CD4-positive, alpha-beta T cell treated with Interleukin-4 for 1 hour (primary cell): ENCODE data around the gene FAM221A.
A peak's percentile ranks its signal among the peaks of the same experiment; 100 is the strongest.
"Not testable (repeated sequence)": the region's sequence is repeated elsewhere in the genome, so short reads cannot be mapped to it uniquely, and the experiment has no call there.

ENCODE experiments used
- DNase-seq, 2 donors: peaks; one replicate each; pipeline ENCODE4 v3.0.0-alpha.2; 2020 to 2022

FAM221A gene, protein sequence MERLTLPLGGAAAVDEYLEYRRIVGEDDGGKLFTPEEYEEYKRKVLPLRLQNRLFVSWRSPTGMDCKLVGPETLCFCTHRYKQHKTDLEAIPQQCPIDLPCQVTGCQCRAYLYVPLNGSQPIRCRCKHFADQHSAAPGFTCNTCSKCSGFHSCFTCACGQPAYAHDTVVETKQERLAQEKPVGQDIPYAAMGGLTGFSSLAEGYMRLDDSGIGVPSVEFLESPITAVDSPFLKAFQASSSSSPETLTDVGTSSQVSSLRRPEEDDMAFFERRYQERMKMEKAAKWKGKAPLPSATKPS

GRCh38 chr7:23679898-23680413, at the start of gene FAM221A:
Gene FAM221A, plus strand, starts transcription at chr7:23680199. Its CDS starts 20 bp downstream, at chr7:23680219.
- DNase-seq: peak; percentile 79 to 84

DNA sequence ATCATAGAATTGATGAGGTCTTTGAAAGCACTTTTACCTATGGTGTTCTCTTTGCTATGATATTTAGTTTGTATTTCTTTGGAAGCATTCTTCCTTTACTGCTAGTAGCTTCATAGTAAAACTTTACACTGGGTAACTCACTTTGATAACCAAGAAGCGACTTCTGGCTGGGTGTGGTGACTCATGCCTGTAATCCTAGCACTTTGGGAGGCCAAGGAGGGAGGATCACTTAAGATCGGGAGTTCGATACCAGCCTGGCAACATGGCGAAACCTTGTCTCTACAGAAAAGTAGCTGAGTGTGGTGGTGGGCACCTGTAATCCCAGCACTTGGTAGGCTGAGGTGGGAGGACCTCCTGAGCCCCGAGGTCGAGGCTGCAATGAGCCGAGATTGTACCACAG, 46.6 kb upstream of the FAM221A start:
- no peak for DNase-seq

DNA sequence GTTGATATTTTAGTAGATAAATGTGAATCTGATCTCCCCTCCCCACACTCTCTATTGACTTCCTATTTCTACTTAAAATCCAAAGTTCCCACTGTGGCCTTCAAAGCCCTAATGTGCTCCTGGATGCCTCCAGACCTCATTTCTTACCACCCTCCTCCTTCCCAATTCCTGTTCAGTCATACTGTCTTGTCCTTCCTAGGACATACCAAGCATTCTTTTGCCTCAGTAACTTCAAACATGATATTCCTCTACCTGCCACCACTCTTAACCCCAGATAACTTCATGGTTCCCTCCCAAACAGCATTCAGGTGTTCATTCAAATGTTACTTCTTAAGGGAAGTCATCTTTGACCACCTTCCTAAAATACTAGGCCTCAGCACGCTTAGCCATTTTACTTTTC, 34.2 kb upstream of the FAM221A start:
- no peak for DNase-seq

DNA sequence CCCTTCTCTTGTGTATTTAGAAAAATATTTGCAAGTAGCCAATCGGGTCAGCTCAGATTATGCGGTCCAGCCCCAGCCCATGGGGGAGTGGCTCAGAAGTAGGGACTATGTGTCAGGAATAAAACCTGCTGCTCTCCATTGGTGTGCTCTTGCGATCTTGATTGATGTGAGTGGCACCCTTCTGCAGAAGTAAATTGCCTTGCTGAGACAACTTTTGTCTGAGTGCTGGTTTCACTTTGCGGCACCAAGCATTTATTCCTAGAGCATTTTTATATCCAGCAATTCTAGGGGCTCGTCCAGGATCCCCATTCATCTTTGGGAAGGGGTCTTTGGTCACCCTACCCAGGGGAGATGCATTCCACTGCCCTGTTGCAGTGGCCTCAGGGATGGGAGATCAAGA, 26.1 kb upstream of the FAM221A start:
- DNase-seq: no peak

DNA sequence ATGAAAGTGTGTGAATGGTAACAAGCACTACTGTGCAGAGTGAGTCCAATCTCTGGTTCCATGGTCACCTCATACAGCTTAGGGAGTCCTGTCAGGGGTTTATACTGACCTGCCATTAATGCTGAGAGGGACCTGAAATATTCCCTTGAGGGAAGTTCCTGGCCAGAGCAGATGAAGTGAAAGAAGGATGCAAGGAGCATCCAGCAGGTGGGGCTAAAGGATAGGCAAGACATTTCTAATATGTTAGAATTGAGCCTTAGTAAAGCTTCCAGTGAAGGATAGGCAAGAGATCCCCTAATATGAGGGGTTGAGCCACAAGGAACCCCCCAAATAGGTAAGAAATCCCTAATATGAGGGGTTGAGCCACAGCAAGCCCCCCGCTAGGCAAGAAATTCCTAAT, 25.5 kb upstream of the FAM221A start:
- no peak for DNase-seq

DNA sequence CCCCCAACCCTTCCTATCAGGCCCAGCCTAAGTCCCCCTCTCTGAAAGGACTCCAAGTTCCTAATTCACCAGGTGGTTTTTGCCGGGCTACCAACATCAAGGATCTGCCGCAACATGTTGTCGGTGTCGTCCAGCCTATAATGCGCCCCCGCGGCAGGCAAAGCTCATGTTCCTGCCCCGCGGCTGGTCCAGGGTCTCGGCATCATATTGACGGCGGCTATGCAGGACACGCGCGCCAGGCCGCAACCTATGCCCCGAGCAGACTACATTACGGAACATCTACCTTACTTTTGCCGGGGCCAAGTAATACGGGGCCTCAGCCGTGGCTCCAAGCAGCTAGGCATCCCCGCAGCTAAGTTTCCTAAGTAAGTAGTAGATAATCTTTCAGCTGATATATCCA, 24.6 kb upstream of the FAM221A start:
- no peak for DNase-seq

DNA sequence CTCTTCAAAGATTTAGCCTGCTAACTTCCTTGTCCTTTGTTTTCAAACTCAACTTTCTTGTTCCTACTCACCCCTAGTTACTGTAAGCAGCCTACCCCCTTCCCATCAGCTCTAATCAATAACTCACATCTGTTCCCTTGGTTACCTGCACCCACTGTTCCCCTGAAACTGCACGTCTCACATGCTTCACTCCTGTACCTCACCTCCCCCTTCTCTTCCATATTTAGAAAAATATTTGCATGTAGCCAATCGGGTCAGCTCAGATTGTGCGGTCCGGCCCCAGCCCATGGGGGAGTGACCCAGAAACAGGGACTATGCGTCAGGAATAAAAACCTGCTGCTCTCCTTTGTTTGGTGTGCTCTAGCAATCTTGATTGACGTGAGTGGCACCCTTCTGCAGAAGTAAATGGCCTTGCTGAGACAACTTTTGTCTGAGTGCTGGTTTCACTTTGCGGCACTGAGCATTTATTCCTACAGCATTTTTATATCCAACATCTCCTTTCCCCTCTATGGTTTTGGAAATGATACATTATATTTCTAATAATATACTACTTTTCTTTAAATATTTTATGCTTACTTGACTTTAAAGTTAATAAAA, 21.1 kb upstream of the FAM221A start:
- no peak for DNase-seq

GRCh38 chr7:23661385-23661784, 18.6 kb upstream of the FAM221A start:
- DNase-seq: no peak

GRCh38 chr7:23662124-23662983, 17.6 kb upstream of the FAM221A start:
- no peak for DNase-seq

DNA sequence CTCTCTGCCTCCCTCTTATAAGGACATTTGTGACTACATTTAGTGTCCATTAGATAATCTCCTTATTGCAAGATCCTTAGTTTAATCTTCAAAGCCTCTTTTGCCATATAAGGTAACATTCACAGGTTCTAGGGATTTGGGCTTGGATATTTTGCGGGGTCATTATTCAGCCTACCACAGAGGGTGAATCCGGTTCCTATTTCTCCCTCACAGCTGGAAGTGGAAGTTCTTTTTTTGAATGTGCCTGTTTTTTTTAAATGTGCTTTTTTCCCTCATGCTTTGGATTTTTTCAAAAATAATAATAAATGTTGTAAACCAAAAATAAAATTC, 17.1 kb upstream of the FAM221A start:
- no peak for DNase-seq

GRCh38 chr7:23664122-23664521, 15.9 kb upstream of the FAM221A start:
- DNase-seq: no peak

DNA sequence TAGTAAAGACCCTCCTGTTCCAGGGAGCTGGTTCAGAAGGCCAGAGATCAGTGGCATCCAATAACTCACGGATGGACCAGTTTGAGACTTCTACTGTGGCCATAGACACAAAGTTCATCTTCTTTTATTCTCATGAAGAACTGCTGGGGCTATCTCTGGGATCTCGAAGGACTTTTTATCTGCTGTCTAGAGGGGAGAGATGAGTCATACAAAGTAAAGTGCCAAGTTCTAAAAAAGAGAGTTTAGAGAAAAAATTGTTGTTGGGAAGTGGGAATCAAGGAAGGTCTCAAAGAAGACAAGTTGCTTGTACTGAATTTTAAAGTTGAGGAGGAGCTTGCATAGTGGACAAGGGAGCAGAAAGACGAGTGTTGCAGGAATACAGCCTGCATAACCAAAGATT, 8.0 kb upstream of the FAM221A start:
- DNase-seq: no peak

- peak; percentile 41 to 54 for DNase-seq
Observed at GRCh38 chr7:23680414-23681405, 711 bp downstream of the FAM221A start.

DNA sequence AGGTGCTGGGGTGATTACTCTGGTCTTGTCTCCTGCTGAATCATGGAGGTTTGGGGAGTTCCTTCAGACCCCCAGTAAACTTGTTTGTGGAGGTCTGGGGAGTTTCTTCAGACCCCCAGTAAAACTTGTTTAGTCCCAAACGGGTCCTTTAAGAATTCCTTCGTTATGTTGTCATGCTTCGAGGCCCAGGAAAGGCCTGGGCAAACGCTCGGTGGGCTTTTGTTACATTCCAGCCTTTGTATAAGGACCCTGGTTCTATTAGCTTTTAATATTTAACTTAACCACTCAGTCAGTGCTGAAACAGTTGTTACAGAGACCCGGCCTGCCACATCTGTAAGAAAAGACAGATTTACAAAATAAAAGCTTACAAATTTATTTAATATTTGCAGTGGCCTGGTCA, 4.0 kb downstream of the FAM221A start:
- not testable (repeated sequence) for DNase-seq

DNA sequence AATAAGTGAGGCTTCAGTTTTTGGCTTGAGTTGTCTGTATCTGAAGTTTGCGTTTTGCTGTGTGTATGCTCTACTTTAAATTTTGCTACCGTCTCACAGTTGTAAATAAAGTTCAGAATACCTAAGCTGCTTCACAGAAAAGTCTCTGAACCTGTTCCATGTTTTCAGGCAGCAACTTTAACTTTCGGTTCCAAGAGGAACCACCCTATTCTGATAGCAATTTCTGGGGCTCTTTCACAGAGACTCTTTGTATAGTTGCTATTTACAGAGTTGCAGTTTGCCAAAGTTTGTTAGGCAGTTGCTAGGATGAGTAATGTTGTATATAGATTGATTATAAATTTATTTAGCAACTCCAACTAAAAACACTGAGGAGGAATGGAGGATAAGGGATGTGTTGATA, 5.7 kb downstream of the FAM221A start:
- DNase-seq: no peak

GRCh38 chr7:23687011-23687410, 7.0 kb downstream of the FAM221A start:
- no peak for DNase-seq

DNA sequence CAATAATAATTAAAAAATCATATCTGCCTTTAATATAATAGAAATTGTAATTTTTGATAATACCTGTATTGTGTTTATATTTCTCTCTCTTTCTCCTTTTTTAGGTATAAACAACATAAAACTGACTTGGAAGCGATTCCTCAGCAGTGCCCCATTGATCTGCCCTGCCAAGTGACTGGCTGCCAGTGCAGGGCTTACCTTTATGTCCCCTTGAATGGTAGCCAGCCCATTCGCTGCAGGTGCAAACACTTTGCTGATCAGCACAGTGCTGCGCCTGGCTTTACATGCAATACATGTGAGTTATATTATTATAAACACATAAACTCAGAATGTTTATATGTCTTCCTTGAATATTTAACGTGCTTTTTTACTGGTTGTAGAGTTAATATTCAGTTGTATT, 9.2 kb downstream of the FAM221A start:
- DNase-seq: no peak

GRCh38 chr7:23691320-23691719, 11.3 kb downstream of the FAM221A start:
- DNase-seq: no peak

DNA sequence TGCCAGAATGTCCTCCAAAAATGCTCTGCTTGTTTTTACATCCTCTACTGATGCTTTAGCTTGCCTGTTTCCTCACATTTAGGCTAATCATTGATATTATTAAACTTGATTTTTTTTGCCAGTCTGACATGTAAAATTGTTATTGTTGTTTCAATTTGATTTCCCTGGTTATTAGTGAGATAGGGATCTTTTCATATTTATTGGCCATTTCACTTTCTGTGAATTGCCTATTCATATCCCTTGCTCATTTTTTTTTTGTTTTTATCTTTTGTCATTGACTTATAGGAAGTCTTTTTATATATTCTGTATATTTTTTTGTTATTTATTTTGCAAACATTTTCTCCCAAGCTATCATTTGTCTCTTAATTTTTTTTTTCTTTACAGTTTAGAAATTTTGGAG, 13.2 kb downstream of the FAM221A start:
- DNase-seq: no peak

DNA sequence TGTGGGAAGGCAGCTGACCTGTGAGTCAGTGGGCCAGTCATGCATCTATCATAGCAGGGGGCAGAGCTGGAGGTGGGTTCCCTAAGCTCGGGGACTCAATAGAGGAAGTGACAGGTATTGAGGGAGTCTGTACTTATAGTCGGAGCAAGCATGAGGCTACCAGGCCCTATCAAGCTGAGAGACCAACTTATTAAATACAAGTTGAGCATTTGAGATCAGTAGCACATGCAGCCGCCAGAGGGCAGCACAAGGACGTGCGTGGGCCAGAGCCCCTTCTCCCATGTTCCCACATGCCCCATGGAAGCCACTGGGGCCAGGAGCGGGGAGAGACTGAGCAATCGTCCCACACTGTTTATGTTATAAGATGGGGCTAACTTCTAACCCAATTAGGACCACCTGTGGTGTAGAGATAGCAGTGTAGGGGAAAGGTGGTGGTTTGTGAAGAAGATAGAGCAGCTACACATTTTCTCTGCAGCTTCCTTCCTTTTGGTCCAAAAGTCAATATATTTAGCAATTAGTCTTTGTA, 17.0 kb downstream of the FAM221A start:
- DNase-seq: peak; percentile 53 to 57

DNA sequence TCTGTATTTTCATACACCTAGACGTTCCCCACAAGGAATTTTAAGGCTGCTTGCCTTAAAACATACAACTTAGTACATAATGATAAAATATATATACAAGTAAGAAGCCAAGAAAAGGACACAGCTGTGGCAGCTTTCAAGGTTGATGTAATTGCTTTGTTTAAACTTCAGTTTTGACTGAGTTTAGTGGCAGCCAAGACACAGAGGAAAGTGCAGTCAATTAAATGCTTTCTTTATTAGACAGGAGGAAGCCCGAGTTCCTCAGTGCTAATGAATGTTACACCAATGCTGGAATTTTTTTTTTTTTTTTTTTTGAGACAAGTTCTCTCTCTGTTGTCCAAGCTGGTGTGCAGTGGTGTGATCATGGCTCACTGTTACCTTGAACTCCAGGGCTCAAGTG, 18.8 kb downstream of the FAM221A start:
- DNase-seq: no peak

- DNase-seq: no peak
Observed at GRCh38 chr7:23700046-23700445, 20.0 kb downstream of the FAM221A start.
